ENCODE measurements around the gene USP12. TPM values are rescaled to one million over a fixed set of nuclear protein-coding genes. Genes with fewer than 3 reads are reported as not detected.

The USP12 gene
- total RNA-seq, 1 experiment from 2014 or later: 26.1 TPM

DNA sequence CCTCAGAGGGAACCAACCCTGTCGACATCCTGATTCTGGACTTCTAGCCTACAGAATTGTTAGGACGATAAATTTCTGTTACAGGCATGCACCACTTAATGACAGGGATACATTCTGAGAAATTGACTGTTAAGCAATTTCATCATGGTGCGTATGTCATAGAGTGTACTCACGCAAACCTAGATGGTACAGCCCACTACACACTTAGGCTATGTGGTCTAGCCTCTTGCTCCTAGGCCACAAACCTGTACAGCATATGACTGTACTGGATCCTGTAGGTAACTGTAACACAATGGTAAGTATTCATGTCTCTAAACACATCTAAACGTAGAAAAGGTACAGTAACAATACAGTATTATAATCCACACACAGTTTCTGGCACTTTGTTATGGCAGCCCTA lies 13.3 kb downstream of the USP12 start:
- H3K36me3 Mint-ChIP-seq: peaks cover 23% of the 10 kb centered on the region
- no peaks in the 10 kb centered on the region for H3K27me3 Mint-ChIP-seq (ENCODE audit: low read depth)
- no peak overlapping the region for H3K4me3 Mint-ChIP-seq
- ATAC-seq (no peak), DNase-seq (ENCODE audit: low spot score) (no peak)
- peaks cover 20% of the 10 kb centered on the region for H3K9me3 Mint-ChIP-seq
- H3K4me1 Mint-ChIP-seq: peaks cover 51% of the 10 kb centered on the region
- POLR2A ChIA-PET: no interaction called here
- CTCF ChIA-PET: no interaction called here
- no peak overlapping the region for H3K27ac Mint-ChIP-seq
- TF ChIP-seq, protein P1, sequence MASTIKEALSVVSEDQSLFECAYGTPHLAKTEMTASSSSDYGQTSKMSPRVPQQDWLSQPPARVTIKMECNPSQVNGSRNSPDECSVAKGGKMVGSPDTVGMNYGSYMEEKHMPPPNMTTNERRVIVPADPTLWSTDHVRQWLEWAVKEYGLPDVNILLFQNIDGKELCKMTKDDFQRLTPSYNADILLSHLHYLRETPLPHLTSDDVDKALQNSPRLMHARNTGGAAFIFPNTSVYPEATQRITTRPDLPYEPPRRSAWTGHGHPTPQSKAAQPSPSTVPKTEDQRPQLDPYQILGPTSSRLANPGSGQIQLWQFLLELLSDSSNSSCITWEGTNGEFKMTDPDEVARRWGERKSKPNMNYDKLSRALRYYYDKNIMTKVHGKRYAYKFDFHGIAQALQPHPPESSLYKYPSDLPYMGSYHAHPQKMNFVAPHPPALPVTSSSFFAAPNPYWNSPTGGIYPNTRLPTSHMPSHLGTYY (CRISPR knock-in tag; IDR thresholded peaks at IDR 0.05): no peak
- TF ChIP-seq, protein P2, sequence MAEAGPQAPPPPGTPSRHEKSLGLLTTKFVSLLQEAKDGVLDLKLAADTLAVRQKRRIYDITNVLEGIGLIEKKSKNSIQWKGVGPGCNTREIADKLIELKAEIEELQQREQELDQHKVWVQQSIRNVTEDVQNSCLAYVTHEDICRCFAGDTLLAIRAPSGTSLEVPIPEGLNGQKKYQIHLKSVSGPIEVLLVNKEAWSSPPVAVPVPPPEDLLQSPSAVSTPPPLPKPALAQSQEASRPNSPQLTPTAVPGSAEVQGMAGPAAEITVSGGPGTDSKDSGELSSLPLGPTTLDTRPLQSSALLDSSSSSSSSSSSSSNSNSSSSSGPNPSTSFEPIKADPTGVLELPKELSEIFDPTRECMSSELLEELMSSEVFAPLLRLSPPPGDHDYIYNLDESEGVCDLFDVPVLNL (CRISPR knock-in tag; IDR thresholded peaks at IDR 0.05; ENCODE audit: borderline replicate concordance, low read depth): no peak
- no peak for TF ChIP-seq ZNF138 (CRISPR knock-in tag; conservative IDR thresholded peaks at IDR 0.05)
- TF ChIP-seq, protein P3, sequence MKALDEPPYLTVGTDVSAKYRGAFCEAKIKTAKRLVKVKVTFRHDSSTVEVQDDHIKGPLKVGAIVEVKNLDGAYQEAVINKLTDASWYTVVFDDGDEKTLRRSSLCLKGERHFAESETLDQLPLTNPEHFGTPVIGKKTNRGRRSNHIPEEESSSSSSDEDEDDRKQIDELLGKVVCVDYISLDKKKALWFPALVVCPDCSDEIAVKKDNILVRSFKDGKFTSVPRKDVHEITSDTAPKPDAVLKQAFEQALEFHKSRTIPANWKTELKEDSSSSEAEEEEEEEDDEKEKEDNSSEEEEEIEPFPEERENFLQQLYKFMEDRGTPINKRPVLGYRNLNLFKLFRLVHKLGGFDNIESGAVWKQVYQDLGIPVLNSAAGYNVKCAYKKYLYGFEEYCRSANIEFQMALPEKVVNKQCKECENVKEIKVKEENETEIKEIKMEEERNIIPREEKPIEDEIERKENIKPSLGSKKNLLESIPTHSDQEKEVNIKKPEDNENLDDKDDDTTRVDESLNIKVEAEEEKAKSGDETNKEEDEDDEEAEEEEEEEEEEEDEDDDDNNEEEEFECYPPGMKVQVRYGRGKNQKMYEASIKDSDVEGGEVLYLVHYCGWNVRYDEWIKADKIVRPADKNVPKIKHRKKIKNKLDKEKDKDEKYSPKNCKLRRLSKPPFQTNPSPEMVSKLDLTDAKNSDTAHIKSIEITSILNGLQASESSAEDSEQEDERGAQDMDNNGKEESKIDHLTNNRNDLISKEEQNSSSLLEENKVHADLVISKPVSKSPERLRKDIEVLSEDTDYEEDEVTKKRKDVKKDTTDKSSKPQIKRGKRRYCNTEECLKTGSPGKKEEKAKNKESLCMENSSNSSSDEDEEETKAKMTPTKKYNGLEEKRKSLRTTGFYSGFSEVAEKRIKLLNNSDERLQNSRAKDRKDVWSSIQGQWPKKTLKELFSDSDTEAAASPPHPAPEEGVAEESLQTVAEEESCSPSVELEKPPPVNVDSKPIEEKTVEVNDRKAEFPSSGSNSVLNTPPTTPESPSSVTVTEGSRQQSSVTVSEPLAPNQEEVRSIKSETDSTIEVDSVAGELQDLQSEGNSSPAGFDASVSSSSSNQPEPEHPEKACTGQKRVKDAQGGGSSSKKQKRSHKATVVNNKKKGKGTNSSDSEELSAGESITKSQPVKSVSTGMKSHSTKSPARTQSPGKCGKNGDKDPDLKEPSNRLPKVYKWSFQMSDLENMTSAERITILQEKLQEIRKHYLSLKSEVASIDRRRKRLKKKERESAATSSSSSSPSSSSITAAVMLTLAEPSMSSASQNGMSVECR (CRISPR knock-in tag; IDR thresholded peaks at IDR 0.05; ENCODE audit: borderline replicate concordance): no peak
- TF ChIP-seq SP1 (CRISPR knock-in tag; conservative IDR thresholded peaks at IDR 0.05): no peak
- no peak for TF ChIP-seq SMAD4 (CRISPR knock-in tag; IDR thresholded peaks at IDR 0.05)
- TF ChIP-seq ZNF396 (CRISPR knock-in tag; IDR thresholded peaks at IDR 0.05; ENCODE audit: borderline replicate concordance): no peak
- TF ChIP-seq, protein P4, sequence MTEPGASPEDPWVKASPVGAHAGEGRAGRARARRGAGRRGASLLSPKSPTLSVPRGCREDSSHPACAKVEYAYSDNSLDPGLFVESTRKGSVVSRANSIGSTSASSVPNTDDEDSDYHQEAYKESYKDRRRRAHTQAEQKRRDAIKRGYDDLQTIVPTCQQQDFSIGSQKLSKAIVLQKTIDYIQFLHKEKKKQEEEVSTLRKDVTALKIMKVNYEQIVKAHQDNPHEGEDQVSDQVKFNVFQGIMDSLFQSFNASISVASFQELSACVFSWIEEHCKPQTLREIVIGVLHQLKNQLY (CRISPR knock-in tag; IDR thresholded peaks at IDR 0.05): no peak
- TF ChIP-seq, protein P5, sequence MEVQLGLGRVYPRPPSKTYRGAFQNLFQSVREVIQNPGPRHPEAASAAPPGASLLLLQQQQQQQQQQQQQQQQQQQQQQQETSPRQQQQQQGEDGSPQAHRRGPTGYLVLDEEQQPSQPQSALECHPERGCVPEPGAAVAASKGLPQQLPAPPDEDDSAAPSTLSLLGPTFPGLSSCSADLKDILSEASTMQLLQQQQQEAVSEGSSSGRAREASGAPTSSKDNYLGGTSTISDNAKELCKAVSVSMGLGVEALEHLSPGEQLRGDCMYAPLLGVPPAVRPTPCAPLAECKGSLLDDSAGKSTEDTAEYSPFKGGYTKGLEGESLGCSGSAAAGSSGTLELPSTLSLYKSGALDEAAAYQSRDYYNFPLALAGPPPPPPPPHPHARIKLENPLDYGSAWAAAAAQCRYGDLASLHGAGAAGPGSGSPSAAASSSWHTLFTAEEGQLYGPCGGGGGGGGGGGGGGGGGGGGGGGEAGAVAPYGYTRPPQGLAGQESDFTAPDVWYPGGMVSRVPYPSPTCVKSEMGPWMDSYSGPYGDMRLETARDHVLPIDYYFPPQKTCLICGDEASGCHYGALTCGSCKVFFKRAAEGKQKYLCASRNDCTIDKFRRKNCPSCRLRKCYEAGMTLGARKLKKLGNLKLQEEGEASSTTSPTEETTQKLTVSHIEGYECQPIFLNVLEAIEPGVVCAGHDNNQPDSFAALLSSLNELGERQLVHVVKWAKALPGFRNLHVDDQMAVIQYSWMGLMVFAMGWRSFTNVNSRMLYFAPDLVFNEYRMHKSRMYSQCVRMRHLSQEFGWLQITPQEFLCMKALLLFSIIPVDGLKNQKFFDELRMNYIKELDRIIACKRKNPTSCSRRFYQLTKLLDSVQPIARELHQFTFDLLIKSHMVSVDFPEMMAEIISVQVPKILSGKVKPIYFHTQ (CRISPR knock-in tag; IDR thresholded peaks at IDR 0.05): no peak
- TF ChIP-seq ZNF671 (CRISPR knock-in tag; IDR thresholded peaks at IDR 0.05): no peak
- no peak for TF ChIP-seq JAZF1 (CRISPR knock-in tag; IDR thresholded peaks at IDR 0.05)
- TF ChIP-seq RELA (CRISPR knock-in tag; IDR thresholded peaks at IDR 0.05; ENCODE audit: borderline replicate concordance): no peak
- TF ChIP-seq ELF4 (CRISPR knock-in tag; IDR thresholded peaks at IDR 0.05; ENCODE audit: low read depth): no peak
- TF ChIP-seq NR1H2 (CRISPR knock-in tag; IDR thresholded peaks at IDR 0.05): no peak
